K562 (cell line): ENCODE measurements around the gene ERLEC1. TPM values are rescaled to one million over a fixed set of nuclear protein-coding genes. Genes with fewer than 3 reads are reported as not detected.

Source experiments
- ASH1L ChIP-seq: fragments of 450-650 bp; IDR thresholded peaks from 2 replicates; pipeline ENCODE4 v1.6.1; 2018; ENCODE audit warnings: borderline replicate concordance, mild to moderate bottlenecking, low read depth; ENCODE audit not compliant: partially characterized antibody
- BHLHE40 ChIP-seq: IDR thresholded peaks from 2 replicates; pipeline ENCODE4 v1.6.1; 2011; ENCODE audit warnings: low read length, improper control_type of control experiment
- CHCHD3 ChIP-seq: fragments of 250-450 bp; sonication (Bioruptor Pico); IDR thresholded peaks from 2 replicates; pipeline ENCODE4 v2.1.2; 2022; ENCODE audit warnings: mild to moderate bottlenecking
- ELF4 ChIP-seq: fragments of 450-650 bp; formaldehyde crosslinking; IDR thresholded peaks from 2 replicates; pipeline ENCODE4 v1.4.0; 2022; ENCODE audit warnings: missing genetic modification characterization
- EWSR1 ChIP-seq: fragments of 450-650 bp; IDR thresholded peaks from 2 replicates; pipeline ENCODE4 v1.6.1; 2018; ENCODE audit warnings: borderline replicate concordance, mild to moderate bottlenecking, low read depth, moderate library complexity; ENCODE audit not compliant: partially characterized antibody
- KLF6 ChIP-seq: fragments of 250-450 bp; sonication (Bioruptor Pico); IDR thresholded peaks from 2 replicates; pipeline ENCODE4 v1.4.0; 2020; ENCODE audit warnings: mild to moderate bottlenecking, moderate library complexity, borderline replicate concordance
- NR4A1 ChIP-seq, 2 experiments: fragments of 250-450 bp in 1 of 2; fragments of 450-650 bp in 1 of 2; sonication (Bioruptor Pico) in 1 of 2; IDR thresholded peaks; 2 replicates each; pipeline versions ENCODE4 v1.4.0 to v1.6.1; 2016 to 2020; ENCODE audit warnings: mild to moderate bottlenecking in 2 of 2, missing compliant biosample characterization in 1 of 2, missing genetic modification characterization in 1 of 2, moderate library complexity in 1 of 2
- SMARCA4 ChIP-seq: fragments of 450-650 bp; IDR thresholded peaks from 2 replicates; pipeline ENCODE4 v1.6.1; 2016
- SNRNP70 ChIP-seq: fragments of 200-400 bp; formaldehyde crosslinking; optimal IDR thresholded peaks from 2 replicates; pipeline ENCODE3; 2017; ENCODE audit warnings: low read depth, low read length
- TGIF2 ChIP-seq: sonication (generic); formaldehyde crosslinking; IDR thresholded peaks from 2 replicates; pipeline ENCODE4 v1.8.1; 2022; ENCODE audit warnings: mild to moderate bottlenecking, missing genetic modification reagents, moderate library complexity
- ZNF431 ChIP-seq: sonication (generic); formaldehyde crosslinking; IDR thresholded peaks from 2 replicates; pipeline ENCODE4 v1.8.0; 2022; ENCODE audit warnings: mild to moderate bottlenecking, missing genetic modification reagents
- ZNF589 ChIP-seq: fragments of 200-800 bp; sonication (Bioruptor generic); IDR thresholded peaks from 2 replicates; pipeline ENCODE4 v1.6.1; 2016; ENCODE audit warnings: low read depth, missing genetic modification characterization, missing compliant biosample characterization
- ZNF717 ChIP-seq: fragments of 250-450 bp; sonication (Bioruptor Pico); IDR thresholded peaks from 2 replicates; pipeline ENCODE4 v1.5.0; 2021
- ZSCAN29 ChIP-seq: fragments of 450-650 bp; IDR thresholded peaks from 2 replicates; pipeline ENCODE4 v1.6.1; 2017
- polyA plus RNA-seq, 8 experiments: library from polyadenylated mRNA; depleted of rRNA in 4 of 8; stranded (reverse) in 5 of 8; unstranded in 3 of 8; fragments of >200 nt; fragmentation: Nextera tagmentation in 2 of 8; fragmentation: Illumina TruSeq in 1 of 8; extraction: Ambion mirVana in 2 of 8; extraction: Trizol in 1 of 8; gene quantifications; 2 replicates each; pipeline versions ENCODE4 v1.2.1 to v1.2.3, GENCODE V29; 2011 to 2014; ENCODE audit warnings: inconsistent platforms in 1 of 8, missing spikeins in 1 of 8
- total RNA-seq, 7 experiments: library from RNA; depleted of rRNA in 6 of 7; stranded (reverse); fragments of >200 nt in 6 of 7; fragmentation: Illumina TruSeq in 2 of 7; extraction: Trizol in 2 of 7; gene quantifications; 2 replicates each; pipeline versions ENCODE4 v1.2.1 to v1.2.3, GENCODE V29; 2011 to 2021; ENCODE audit warnings: low replicate concordance in 1 of 7
- TF ChIP-seq, protein P1 (sequence below): fragments of 250-450 bp; sonication (Bioruptor Pico); IDR thresholded peaks from 2 replicates; pipeline ENCODE4 v1.8.0; 2022; ENCODE audit warnings: moderate library complexity, mild to moderate bottlenecking, inconsistent platforms
- TF ChIP-seq, protein P2 (sequence below), 2 experiments: fragments of 150-350 bp in 1 of 2; IDR thresholded peaks; 2 replicates each; pipeline ENCODE4 v1.6.1; 2012 to 2016; ENCODE audit warnings: low read depth in 2 of 2, low read length in 2 of 2, mild to moderate bottlenecking in 1 of 2, moderate library complexity in 1 of 2
- TF ChIP-seq, protein P3 (sequence below): fragments of 450-650 bp; IDR thresholded peaks from 2 replicates; pipeline ENCODE4 v1.6.1; 2016; ENCODE audit warnings: borderline replicate concordance
- TF ChIP-seq, protein P4 (sequence below): sonication (generic); formaldehyde crosslinking; IDR thresholded peaks from 2 replicates; pipeline ENCODE4 v1.9.0; 2022; ENCODE audit warnings: mild to moderate bottlenecking, missing genetic modification reagents
- TF ChIP-seq, protein P5 (sequence below): sonication (generic); formaldehyde crosslinking; IDR thresholded peaks from 2 replicates; pipeline ENCODE4 v1.8.0; 2022; ENCODE audit warnings: mild to moderate bottlenecking, missing genetic modification reagents, borderline replicate concordance

ERLEC1 gene
- total and polyA plus RNA-seq, 9 of the 15 experiments (the other 6 are each of a cell fraction or from before 2014, with no cell fraction given), result 12.0 to 41.6 (median 30.6) TPM

DNA sequence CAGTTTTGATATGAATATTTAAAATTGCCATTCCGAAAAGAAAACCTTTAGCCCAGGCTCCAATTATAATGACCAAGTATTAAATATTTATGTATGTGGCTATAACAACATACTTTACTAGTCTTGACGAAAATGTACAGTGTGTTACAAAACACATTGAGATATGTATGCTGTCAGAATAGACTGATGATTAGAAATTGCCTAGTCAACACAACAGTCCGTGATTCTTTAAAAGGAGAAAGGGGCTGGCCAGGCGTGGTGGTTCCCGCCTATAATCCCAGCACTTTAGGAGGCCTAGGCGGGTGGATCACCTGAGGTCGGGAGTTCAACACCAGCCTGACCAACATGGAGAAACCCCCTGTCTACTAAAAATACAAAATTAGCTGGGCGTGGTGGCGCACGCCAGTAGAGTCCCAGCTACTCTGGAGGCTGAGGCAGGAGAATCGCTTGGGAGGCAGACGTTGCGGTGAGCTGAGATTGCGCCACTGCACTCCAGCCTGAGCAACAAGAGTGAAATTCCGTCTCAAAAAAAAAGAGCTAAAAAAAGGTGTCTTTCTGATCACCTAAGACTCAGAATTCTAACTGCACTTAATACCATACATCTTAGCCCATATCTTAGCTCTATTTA lies 17.4 kb upstream of the ERLEC1 start (continued):
- TF ChIP-seq, protein P1, sequence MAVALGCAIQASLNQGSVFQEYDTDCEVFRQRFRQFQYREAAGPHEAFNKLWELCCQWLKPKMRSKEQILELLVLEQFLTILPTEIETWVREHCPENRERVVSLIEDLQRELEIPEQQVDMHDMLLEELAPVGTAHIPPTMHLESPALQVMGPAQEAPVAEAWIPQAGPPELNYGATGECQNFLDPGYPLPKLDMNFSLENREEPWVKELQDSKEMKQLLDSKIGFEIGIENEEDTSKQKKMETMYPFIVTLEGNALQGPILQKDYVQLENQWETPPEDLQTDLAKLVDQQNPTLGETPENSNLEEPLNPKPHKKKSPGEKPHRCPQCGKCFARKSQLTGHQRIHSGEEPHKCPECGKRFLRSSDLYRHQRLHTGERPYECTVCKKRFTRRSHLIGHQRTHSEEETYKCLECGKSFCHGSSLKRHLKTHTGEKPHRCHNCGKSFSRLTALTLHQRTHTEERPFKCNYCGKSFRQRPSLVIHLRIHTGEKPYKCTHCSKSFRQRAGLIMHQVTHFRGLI (CRISPR knock-in tag), result no peak
- TF ChIP-seq ASH1L (no peak), SMARCA4 (0 out of 2 replicates have a peak, but pooled peaks have one; percentile 28), KLF6 (CRISPR knock-in tag) (no peak), NR4A1 (CRISPR knock-in tag; IDR thresholded peaks at IDR 0.05) (no peak), NR4A1 (tag; IDR thresholded peaks at IDR 0.05) (no peak), ZSCAN29 (no peak), CHCHD3 (no peak), TGIF2 (CRISPR knock-in tag) (no peak), SNRNP70 (no peak), EWSR1 (no peak), ZNF431 (no peak), ZNF589 (CRISPR knock-in tag) (no peak), ELF4 (CRISPR knock-in tag) (no peak), ZNF717 (CRISPR knock-in tag) (no peak), BHLHE40 (no peak)
- TF ChIP-seq, protein P2, sequence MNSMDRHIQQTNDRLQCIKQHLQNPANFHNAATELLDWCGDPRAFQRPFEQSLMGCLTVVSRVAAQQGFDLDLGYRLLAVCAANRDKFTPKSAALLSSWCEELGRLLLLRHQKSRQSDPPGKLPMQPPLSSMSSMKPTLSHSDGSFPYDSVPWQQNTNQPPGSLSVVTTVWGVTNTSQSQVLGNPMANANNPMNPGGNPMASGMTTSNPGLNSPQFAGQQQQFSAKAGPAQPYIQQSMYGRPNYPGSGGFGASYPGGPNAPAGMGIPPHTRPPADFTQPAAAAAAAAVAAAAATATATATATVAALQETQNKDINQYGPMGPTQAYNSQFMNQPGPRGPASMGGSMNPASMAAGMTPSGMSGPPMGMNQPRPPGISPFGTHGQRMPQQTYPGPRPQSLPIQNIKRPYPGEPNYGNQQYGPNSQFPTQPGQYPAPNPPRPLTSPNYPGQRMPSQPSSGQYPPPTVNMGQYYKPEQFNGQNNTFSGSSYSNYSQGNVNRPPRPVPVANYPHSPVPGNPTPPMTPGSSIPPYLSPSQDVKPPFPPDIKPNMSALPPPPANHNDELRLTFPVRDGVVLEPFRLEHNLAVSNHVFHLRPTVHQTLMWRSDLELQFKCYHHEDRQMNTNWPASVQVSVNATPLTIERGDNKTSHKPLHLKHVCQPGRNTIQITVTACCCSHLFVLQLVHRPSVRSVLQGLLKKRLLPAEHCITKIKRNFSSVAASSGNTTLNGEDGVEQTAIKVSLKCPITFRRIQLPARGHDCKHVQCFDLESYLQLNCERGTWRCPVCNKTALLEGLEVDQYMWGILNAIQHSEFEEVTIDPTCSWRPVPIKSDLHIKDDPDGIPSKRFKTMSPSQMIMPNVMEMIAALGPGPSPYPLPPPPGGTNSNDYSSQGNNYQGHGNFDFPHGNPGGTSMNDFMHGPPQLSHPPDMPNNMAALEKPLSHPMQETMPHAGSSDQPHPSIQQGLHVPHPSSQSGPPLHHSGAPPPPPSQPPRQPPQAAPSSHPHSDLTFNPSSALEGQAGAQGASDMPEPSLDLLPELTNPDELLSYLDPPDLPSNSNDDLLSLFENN (IDR thresholded peaks at IDR 0.05; ENCODE audit: low read depth in 2 of 2, low read length in 2 of 2), result no peak
- TF ChIP-seq, protein P3, sequence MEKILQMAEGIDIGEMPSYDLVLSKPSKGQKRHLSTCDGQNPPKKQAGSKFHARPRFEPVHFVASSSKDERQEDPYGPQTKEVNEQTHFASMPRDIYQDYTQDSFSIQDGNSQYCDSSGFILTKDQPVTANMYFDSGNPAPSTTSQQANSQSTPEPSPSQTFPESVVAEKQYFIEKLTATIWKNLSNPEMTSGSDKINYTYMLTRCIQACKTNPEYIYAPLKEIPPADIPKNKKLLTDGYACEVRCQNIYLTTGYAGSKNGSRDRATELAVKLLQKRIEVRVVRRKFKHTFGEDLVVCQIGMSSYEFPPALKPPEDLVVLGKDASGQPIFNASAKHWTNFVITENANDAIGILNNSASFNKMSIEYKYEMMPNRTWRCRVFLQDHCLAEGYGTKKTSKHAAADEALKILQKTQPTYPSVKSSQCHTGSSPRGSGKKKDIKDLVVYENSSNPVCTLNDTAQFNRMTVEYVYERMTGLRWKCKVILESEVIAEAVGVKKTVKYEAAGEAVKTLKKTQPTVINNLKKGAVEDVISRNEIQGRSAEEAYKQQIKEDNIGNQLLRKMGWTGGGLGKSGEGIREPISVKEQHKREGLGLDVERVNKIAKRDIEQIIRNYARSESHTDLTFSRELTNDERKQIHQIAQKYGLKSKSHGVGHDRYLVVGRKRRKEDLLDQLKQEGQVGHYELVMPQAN, result no peak
- TF ChIP-seq, protein P4, sequence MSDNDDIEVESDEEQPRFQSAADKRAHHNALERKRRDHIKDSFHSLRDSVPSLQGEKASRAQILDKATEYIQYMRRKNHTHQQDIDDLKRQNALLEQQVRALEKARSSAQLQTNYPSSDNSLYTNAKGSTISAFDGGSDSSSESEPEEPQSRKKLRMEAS (CRISPR knock-in tag), result 0 out of 2 replicates have a peak, but pooled peaks have one; percentile 17
- TF ChIP-seq, protein P5, sequence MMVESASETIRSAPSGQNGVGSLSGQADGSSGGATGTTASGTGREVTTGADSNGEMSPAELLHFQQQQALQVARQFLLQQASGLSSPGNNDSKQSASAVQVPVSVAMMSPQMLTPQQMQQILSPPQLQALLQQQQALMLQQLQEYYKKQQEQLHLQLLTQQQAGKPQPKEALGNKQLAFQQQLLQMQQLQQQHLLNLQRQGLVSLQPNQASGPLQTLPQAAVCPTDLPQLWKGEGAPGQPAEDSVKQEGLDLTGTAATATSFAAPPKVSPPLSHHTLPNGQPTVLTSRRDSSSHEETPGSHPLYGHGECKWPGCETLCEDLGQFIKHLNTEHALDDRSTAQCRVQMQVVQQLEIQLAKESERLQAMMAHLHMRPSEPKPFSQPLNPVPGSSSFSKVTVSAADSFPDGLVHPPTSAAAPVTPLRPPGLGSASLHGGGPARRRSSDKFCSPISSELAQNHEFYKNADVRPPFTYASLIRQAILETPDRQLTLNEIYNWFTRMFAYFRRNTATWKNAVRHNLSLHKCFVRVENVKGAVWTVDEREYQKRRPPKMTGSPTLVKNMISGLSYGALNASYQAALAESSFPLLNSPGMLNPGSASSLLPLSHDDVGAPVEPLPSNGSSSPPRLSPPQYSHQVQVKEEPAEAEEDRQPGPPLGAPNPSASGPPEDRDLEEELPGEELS, result no peak
